HepG2 (cell line): ENCODE data around the gene ATOSB. TPM values are rescaled to one million over a fixed set of nuclear protein-coding genes. Genes with fewer than 3 reads are reported as not detected.

Source experiments
- CBX5 ChIP-seq: sonication (generic); formaldehyde crosslinking; IDR thresholded peaks from 2 replicates; pipeline ENCODE4 v1.4.0; 2020; ENCODE audit warnings: missing genetic modification reagents, borderline replicate concordance
- CHD4 ChIP-seq: fragments of 200-600 bp; sonication (generic); IDR thresholded peaks from 2 replicates; pipeline ENCODE4 v1.7.0; 2017; ENCODE audit warnings: mild to moderate bottlenecking, low read length, borderline replicate concordance
- MBNL3 ChIP-seq: fragments of 250-450 bp; sonication (Bioruptor Pico); conservative IDR thresholded peaks from 2 replicates; pipeline ENCODE4 v1.8.0; 2022; ENCODE audit warnings: mild to moderate bottlenecking, inconsistent platforms
- MED1 ChIP-seq: sonication (generic); formaldehyde crosslinking; IDR thresholded peaks from 2 replicates; pipeline ENCODE4 v1.4.0; 2020; ENCODE audit warnings: missing genetic modification reagents
- MIXL1 ChIP-seq: IDR thresholded peaks from 2 replicates; pipeline ENCODE4 v1.6.1; 2016
- MTF2 ChIP-seq: sonication (generic); formaldehyde crosslinking; IDR thresholded peaks from 2 replicates; pipeline ENCODE4 v1.5.0; 2020; ENCODE audit warnings: missing genetic modification reagents, borderline replicate concordance
- NCOA5 ChIP-seq: sonication (generic); formaldehyde crosslinking; IDR thresholded peaks from 2 replicates; pipeline ENCODE4 v1.4.0; 2020; ENCODE audit warnings: missing genetic modification reagents
- POLR2AphosphoS5 ChIP-seq: IDR thresholded peaks from 2 replicates; pipeline ENCODE4 v1.6.1; 2012; ENCODE audit warnings: low read depth, low read length
- SIN3A ChIP-seq: IDR thresholded peaks from 2 replicates; pipeline ENCODE4 v1.6.1; 2011; ENCODE audit warnings: low read depth, mild to moderate bottlenecking, control low read depth, low read length, borderline replicate concordance
- THAP11 ChIP-seq: IDR thresholded peaks from 2 replicates; pipeline ENCODE4 v1.6.1; 2016; ENCODE audit warnings: missing biosample characterization, missing genetic modification reagents
- TOE1 ChIP-seq: sonication (generic); formaldehyde crosslinking; IDR thresholded peaks from 2 replicates; pipeline ENCODE4 v1.4.0; 2020; ENCODE audit warnings: mild to moderate bottlenecking, missing genetic modification reagents
- ZNF224 ChIP-seq: sonication (generic); formaldehyde crosslinking; IDR thresholded peaks from 2 replicates; pipeline ENCODE4 v1.5.0; 2020; ENCODE audit warnings: mild to moderate bottlenecking, missing genetic modification reagents
- ZNF782 ChIP-seq: sonication (generic); formaldehyde crosslinking; IDR thresholded peaks from 2 replicates; pipeline ENCODE4 v1.4.0; 2020; ENCODE audit warnings: missing genetic modification reagents, mild to moderate bottlenecking, borderline replicate concordance
- ZZZ3 ChIP-seq: sonication (generic); formaldehyde crosslinking; IDR thresholded peaks from 2 replicates; pipeline ENCODE4 v1.4.0; 2020; ENCODE audit warnings: missing genetic modification reagents, mild to moderate bottlenecking, borderline replicate concordance
- polyA plus RNA-seq, 8 experiments: library from polyadenylated mRNA; depleted of rRNA in 3 of 8; stranded (reverse) in 7 of 8; unstranded in 1 of 8; fragments of >200 nt; fragmentation: Illumina TruSeq in 4 of 8; extraction: Trizol in 4 of 8; gene quantifications; 2 replicates each; pipeline versions ENCODE4 v1.2.1 to v1.2.3, GENCODE V29; 2011 to 2016; ENCODE audit warnings: low read depth in 4 of 8, missing spikeins in 1 of 8, mixed read lengths in 1 of 8; ENCODE audit not compliant: insufficient read depth in 1 of 8
- total RNA-seq, 5 experiments: library from RNA; depleted of rRNA; stranded (reverse); fragments of >200 nt; fragmentation: Illumina TruSeq; extraction: Trizol; gene quantifications; 2 replicates each; pipeline ENCODE4 v1.2.3, GENCODE V29; 2016; ENCODE audit warnings: low read depth in 1 of 5
- TF ChIP-seq, protein P1 (sequence below): sonication (generic); formaldehyde crosslinking; IDR thresholded peaks from 2 replicates; pipeline ENCODE4 v1.4.0; 2020; ENCODE audit warnings: missing genetic modification reagents
- TF ChIP-seq, protein P2 (sequence below): fragments of 450-650 bp; IDR thresholded peaks from 2 replicates; pipeline ENCODE4 v1.6.1; 2016
- TF ChIP-seq, protein P3 (sequence below): IDR thresholded peaks from 2 replicates; pipeline ENCODE4 v1.6.1; 2016; ENCODE audit warnings: missing biosample characterization, missing genetic modification reagents, low read depth
- TF ChIP-seq, protein P4 (sequence below): sonication (generic); formaldehyde crosslinking; IDR thresholded peaks from 2 replicates; pipeline ENCODE4 v1.5.0; 2020; ENCODE audit warnings: mild to moderate bottlenecking, missing genetic modification reagents

The ATOSB gene
- total and polyA plus RNA-seq, 2 of the 13 experiments (the other 11 are each of a cell fraction or from before 2014, with no cell fraction given) = 1.9 to 6.4 TPM

DNA sequence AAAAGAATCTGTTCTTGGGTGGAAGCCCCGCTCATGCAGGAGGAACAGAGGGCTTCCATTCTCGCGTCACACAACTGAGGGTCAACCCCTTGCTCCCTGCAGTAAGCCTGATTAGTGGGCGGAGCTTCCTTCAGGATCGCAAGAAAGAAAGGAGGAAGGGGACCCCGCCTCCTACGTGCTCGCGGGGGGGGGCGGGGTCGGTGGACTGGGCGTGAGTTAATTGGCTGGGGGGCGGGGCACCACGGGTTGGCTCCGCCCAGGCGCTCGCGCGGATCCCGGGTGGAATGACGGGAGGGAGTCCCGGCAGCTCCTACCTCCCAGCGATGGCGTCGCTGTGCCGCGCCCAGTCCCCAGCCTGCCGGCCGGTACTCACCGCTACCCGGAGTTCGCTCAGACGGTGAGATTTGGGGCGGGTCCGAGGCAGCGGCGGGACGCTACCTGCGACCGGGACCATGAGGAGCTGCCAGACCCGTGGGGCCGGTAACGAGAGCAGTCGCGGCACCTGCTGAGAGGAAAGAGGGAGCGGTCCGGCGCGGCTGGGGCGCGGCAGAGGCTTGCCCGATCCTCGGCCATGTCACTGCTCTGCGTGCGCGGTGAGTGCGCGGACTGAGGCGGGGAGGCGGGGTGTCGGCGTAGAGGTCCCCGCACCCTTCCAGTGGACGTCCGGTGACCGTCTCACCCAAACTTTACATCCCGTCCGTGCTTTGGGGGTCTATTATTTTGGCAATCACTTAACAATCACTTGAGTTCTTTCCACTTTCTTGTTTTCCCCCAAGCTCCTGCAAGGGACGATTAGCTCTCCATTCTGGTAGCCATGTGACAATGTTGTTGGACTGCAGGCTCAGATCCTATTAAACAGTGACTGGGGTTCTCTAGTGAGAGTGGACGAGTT lies 46.3 kb upstream of the ATOSB start, which contains the start of gene UNC13B (continued):
- TF ChIP-seq TOE1 (CRISPR knock-in tag) (no peak), POLR2AphosphoS5 (peak; percentile 93), CHD4 (no peak), ZNF782 (CRISPR knock-in tag) (peak; percentile 66; the same call in 1 of the 2 replicates), MIXL1 (CRISPR knock-in tag) (peak; percentile 73; the same call in 1 of the 2 replicates), MBNL3 (no peak), NCOA5 (CRISPR knock-in tag) (no peak), THAP11 (peak; percentile 74), ZZZ3 (CRISPR knock-in tag) (0 out of 2 replicates have a peak, but pooled peaks have one; percentile 36), ZNF224 (CRISPR knock-in tag) (no peak), SIN3A (peak; percentile 92; the same call in 1 of the 2 replicates), MTF2 (CRISPR knock-in tag) (no peak), CBX5 (CRISPR knock-in tag) (no peak), MED1 (peak; percentile 71)
- TF ChIP-seq, protein P1, sequence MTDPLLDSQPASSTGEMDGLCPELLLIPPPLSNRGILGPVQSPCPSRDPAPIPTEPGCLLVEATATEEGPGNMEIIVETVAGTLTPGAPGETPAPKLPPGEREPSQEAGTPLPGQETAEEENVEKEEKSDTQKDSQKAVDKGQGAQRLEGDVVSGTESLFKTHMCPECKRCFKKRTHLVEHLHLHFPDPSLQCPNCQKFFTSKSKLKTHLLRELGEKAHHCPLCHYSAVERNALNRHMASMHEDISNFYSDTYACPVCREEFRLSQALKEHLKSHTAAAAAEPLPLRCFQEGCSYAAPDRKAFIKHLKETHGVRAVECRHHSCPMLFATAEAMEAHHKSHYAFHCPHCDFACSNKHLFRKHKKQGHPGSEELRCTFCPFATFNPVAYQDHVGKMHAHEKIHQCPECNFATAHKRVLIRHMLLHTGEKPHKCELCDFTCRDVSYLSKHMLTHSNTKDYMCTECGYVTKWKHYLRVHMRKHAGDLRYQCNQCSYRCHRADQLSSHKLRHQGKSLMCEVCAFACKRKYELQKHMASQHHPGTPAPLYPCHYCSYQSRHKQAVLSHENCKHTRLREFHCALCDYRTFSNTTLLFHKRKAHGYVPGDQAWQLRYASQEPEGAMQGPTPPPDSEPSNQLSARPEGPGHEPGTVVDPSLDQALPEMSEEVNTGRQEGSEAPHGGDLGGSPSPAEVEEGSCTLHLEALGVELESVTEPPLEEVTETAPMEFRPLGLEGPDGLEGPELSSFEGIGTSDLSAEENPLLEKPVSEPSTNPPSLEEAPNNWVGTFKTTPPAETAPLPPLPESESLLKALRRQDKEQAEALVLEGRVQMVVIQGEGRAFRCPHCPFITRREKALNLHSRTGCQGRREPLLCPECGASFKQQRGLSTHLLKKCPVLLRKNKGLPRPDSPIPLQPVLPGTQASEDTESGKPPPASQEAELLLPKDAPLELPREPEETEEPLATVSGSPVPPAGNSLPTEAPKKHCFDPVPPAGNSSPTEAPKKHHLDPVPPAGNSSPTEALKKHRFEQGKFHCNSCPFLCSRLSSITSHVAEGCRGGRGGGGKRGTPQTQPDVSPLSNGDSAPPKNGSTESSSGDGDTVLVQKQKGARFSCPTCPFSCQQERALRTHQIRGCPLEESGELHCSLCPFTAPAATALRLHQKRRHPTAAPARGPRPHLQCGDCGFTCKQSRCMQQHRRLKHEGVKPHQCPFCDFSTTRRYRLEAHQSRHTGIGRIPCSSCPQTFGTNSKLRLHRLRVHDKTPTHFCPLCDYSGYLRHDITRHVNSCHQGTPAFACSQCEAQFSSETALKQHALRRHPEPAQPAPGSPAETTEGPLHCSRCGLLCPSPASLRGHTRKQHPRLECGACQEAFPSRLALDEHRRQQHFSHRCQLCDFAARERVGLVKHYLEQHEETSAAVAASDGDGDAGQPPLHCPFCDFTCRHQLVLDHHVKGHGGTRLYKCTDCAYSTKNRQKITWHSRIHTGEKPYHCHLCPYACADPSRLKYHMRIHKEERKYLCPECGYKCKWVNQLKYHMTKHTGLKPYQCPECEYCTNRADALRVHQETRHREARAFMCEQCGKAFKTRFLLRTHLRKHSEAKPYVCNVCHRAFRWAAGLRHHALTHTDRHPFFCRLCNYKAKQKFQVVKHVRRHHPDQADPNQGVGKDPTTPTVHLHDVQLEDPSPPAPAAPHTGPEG (CRISPR knock-in tag) = no peak
- TF ChIP-seq, protein P2, sequence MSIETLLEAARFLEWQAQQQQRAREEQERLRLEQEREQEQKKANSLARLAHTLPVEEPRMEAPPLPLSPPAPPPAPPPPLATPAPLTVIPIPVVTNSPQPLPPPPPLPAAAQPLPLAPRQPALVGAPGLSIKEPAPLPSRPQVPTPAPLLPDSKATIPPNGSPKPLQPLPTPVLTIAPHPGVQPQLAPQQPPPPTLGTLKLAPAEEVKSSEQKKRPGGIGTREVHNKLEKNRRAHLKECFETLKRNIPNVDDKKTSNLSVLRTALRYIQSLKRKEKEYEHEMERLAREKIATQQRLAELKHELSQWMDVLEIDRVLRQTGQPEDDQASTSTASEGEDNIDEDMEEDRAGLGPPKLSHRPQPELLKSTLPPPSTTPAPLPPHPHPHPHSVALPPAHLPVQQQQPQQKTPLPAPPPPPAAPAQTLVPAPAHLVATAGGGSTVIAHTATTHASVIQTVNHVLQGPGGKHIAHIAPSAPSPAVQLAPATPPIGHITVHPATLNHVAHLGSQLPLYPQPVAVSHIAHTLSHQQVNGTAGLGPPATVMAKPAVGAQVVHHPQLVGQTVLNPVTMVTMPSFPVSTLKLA = no peak
- TF ChIP-seq, protein P3, sequence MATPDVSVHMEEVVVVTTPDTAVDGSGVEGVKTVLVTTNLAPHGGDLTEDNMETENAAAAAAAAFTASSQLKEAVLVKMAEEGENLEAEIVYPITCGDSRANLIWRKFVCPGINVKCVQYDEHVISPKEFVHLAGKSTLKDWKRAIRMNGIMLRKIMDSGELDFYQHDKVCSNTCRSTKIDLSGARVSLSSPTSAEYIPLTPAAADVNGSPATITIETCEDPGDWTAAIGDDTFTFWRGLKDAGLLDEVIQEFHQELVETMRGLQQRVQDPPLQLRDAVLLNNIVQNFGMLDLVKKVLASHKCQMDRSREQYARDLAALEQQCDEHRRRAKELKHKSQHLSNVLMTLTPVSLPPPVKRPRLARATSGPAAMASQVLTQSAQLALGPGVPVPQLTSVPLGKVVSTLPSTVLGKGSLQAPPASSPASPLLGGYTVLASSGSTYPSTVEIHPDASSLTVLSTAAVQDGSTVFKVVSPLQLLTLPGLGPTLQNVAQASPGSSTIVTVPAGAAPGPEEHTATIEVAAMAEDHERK (CRISPR knock-in tag) = no peak; the same call in 1 of the 2 replicates
- TF ChIP-seq, protein P4, sequence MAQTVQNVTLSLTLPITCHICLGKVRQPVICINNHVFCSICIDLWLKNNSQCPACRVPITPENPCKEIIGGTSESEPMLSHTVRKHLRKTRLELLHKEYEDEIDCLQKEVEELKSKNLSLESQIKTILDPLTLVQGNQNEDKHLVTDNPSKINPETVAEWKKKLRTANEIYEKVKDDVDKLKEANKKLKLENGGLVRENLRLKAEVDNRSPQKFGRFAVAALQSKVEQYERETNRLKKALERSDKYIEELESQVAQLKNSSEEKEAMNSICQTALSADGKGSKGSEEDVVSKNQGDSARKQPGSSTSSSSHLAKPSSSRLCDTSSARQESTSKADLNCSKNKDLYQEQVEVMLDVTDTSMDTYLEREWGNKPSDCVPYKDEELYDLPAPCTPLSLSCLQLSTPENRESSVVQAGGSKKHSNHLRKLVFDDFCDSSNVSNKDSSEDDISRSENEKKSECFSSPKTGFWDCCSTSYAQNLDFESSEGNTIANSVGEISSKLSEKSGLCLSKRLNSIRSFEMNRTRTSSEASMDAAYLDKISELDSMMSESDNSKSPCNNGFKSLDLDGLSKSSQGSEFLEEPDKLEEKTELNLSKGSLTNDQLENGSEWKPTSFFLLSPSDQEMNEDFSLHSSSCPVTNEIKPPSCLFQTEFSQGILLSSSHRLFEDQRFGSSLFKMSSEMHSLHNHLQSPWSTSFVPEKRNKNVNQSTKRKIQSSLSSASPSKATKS = 0 out of 2 replicates have a peak, but pooled peaks have one; percentile 65
